ENCODE data around the gene RFESD. TPM values are rescaled to one million over a fixed set of nuclear protein-coding genes. Genes with fewer than 3 reads are reported as not detected.

The RFESD gene
- total and polyA plus RNA-seq, 2 of the 13 experiments (the other 11 are each of a cell fraction or from before 2014, with no cell fraction given): 1.1 to 2.2 TPM

GRCh38 chr5:95620030-95620869 lies 26.3 kb upstream of the RFESD start, which contains the start of gene GPR150 (continued):
- no peak for TF ChIP-seq HIC2 (CRISPR knock-in tag; IDR thresholded peaks at IDR 0.05; ENCODE audit: low read depth)
- TF ChIP-seq JDP2 (CRISPR knock-in tag; IDR thresholded peaks at IDR 0.05; ENCODE audit: borderline replicate concordance): no peak
- TF ChIP-seq, protein P1, sequence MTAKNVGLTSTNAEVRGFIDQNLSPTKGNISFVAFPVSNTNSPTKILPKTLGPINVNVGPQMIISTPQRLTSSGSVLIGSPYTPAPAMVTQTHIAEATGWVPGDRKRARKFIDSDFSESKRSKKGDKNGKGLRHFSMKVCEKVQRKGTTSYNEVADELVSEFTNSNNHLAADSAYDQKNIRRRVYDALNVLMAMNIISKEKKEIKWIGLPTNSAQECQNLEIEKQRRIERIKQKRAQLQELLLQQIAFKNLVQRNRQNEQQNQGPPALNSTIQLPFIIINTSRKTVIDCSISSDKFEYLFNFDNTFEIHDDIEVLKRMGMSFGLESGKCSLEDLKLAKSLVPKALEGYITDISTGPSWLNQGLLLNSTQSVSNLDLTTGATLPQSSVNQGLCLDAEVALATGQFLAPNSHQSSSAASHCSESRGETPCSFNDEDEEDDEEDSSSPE (CRISPR knock-in tag; IDR thresholded peaks at IDR 0.05): 0 out of 2 replicates have a peak, but pooled peaks have one; percentile 30
- TF ChIP-seq, protein P2, sequence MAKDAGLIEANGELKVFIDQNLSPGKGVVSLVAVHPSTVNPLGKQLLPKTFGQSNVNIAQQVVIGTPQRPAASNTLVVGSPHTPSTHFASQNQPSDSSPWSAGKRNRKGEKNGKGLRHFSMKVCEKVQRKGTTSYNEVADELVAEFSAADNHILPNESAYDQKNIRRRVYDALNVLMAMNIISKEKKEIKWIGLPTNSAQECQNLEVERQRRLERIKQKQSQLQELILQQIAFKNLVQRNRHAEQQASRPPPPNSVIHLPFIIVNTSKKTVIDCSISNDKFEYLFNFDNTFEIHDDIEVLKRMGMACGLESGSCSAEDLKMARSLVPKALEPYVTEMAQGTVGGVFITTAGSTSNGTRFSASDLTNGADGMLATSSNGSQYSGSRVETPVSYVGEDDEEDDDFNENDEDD (CRISPR knock-in tag; IDR thresholded peaks at IDR 0.05; ENCODE audit: borderline replicate concordance): peak; percentile 46; the same call in 1 of the 2 replicates
- no peak; the same call in 1 of the 2 replicates for TF ChIP-seq ZNF543 (CRISPR knock-in tag; IDR thresholded peaks at IDR 0.05)
- TF ChIP-seq ATF1 (CRISPR knock-in tag; IDR thresholded peaks at IDR 0.05): no peak
- TF ChIP-seq, protein P3, sequence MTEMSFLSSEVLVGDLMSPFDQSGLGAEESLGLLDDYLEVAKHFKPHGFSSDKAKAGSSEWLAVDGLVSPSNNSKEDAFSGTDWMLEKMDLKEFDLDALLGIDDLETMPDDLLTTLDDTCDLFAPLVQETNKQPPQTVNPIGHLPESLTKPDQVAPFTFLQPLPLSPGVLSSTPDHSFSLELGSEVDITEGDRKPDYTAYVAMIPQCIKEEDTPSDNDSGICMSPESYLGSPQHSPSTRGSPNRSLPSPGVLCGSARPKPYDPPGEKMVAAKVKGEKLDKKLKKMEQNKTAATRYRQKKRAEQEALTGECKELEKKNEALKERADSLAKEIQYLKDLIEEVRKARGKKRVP (CRISPR knock-in tag; IDR thresholded peaks at IDR 0.05): no peak
- no peak; the same call in 1 of the 2 replicates for TF ChIP-seq ZNF333 (CRISPR knock-in tag; IDR thresholded peaks at IDR 0.05; ENCODE audit: borderline replicate concordance)
- TF ChIP-seq NFKB2 (CRISPR knock-in tag; IDR thresholded peaks at IDR 0.05; ENCODE audit: borderline replicate concordance): peak; percentile 66; the same call in 1 of the 2 replicates
- TF ChIP-seq ZNF501 (CRISPR knock-in tag; IDR thresholded peaks at IDR 0.05): peak; percentile 40
- no peak for TF ChIP-seq ZNF703 (CRISPR knock-in tag; IDR thresholded peaks at IDR 0.05; ENCODE audit: borderline replicate concordance)
- TF ChIP-seq ZNF143 (CRISPR knock-in tag; IDR thresholded peaks at IDR 0.05): no peak
- TF ChIP-seq HES4 (CRISPR knock-in tag; IDR thresholded peaks at IDR 0.05; ENCODE audit: borderline replicate concordance): 0 out of 2 replicates have a peak, but pooled peaks have one; percentile 35
- no peak for TF ChIP-seq ZNF205 (CRISPR knock-in tag; IDR thresholded peaks at IDR 0.05)
- no peak for TF ChIP-seq GPN1 (CRISPR knock-in tag; IDR thresholded peaks at IDR 0.05; ENCODE audit: borderline replicate concordance)
- TF ChIP-seq ZNF136 (CRISPR knock-in tag; IDR thresholded peaks at IDR 0.05; ENCODE audit: low read depth): 0 out of 2 replicates have a peak, but pooled peaks have one; percentile 24
- no peak for TF ChIP-seq ZNF30 (CRISPR knock-in tag; IDR thresholded peaks at IDR 0.05)
- TF ChIP-seq, protein P4, sequence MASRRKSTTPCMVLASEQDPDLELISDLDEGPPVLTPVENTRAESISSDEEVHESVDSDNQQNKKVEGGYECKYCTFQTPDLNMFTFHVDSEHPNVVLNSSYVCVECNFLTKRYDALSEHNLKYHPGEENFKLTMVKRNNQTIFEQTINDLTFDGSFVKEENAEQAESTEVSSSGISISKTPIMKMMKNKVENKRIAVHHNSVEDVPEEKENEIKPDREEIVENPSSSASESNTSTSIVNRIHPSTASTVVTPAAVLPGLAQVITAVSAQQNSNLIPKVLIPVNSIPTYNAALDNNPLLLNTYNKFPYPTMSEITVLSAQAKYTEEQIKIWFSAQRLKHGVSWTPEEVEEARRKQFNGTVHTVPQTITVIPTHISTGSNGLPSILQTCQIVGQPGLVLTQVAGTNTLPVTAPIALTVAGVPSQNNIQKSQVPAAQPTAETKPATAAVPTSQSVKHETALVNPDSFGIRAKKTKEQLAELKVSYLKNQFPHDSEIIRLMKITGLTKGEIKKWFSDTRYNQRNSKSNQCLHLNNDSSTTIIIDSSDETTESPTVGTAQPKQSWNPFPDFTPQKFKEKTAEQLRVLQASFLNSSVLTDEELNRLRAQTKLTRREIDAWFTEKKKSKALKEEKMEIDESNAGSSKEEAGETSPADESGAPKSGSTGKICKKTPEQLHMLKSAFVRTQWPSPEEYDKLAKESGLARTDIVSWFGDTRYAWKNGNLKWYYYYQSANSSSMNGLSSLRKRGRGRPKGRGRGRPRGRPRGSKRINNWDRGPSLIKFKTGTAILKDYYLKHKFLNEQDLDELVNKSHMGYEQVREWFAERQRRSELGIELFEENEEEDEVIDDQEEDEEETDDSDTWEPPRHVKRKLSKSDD (CRISPR knock-in tag; IDR thresholded peaks at IDR 0.05; ENCODE audit: low read depth): no peak
- TF ChIP-seq, protein P5, sequence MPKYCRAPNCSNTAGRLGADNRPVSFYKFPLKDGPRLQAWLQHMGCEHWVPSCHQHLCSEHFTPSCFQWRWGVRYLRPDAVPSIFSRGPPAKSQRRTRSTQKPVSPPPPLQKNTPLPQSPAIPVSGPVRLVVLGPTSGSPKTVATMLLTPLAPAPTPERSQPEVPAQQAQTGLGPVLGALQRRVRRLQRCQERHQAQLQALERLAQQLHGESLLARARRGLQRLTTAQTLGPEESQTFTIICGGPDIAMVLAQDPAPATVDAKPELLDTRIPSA (CRISPR knock-in tag; IDR thresholded peaks at IDR 0.05; ENCODE audit: borderline replicate concordance): no peak
